Measurements from ENCODE around the gene LRFN3.

LRFN3 gene

DNA sequence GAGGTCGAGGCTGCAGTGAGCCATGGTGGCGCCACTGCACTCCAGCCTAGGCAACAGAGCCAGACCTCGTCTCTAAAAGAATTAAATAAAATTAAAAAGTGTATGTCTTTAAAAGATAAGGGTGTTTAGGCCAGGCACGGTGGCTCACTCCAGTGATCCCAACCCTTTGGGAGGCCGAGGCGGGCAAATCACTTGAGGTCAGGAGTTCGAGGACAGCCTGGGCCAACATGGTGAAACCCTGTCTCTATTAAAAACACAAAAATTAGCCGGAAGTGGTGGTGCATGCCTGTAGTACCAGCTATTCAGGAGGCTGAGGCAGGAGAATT lies 51.4 kb downstream of the LRFN3 start:
- Histone ChIP-seq H3K4me1 (ENCODE audit: control insufficient read depth, insufficient read depth, low read depth, low read length) (peaks cover 8% of the 10 kb centered on the region), H3K79me1 (replicated peaks; ENCODE audit: low read length, poor library complexity, severe bottlenecking) (no peaks in the 10 kb centered on the region), H2AFZ (ENCODE audit: low read depth, low read length) (no peak overlapping the region), H2BK12ac (ENCODE audit: low read length in 2 of 2) (no peak overlapping the region), H3K9me3 (ENCODE audit: control insufficient read depth, low read length) (peaks cover 3% of the 10 kb centered on the region), H4K91ac (ENCODE audit: low read length) (no peak overlapping the region), H3K27ac (ENCODE audit: low read length, poor library complexity, severe bottlenecking) (no peak overlapping the region), H3K27me3 (ENCODE audit: control insufficient read depth in 1 of 2, insufficient read depth in 1 of 2, low read length in 2 of 2) (peaks cover 45 to 55% of the 10 kb centered on the region in 2 experiments), H3K4ac (ENCODE audit: low read depth in 1 of 2, low read length in 2 of 2) (no peak overlapping the region), H3K14ac (ENCODE audit: low read length in 2 of 2) (no peak overlapping the region), H3K4me3 (ENCODE audit: insufficient read depth in 1 of 2, low read depth in 1 of 2, low read length in 2 of 2) (no peak overlapping the region), H2BK15ac (ENCODE audit: low read depth, poor library complexity, severe bottlenecking) (no peak overlapping the region), H4K8ac (ENCODE audit: low read length) (no peak overlapping the region), H3K36me3 (ENCODE audit: control insufficient read depth in 1 of 2, insufficient read depth in 2 of 2, low read depth in 1 of 2, low read length in 2 of 2) (no peaks in the 10 kb centered on the region), H2AK5ac (ENCODE audit: low read length, severe bottlenecking) (no peak overlapping the region), H3K4me2 (ENCODE audit: low read length, poor library complexity, severe bottlenecking) (peak overlapping the region; percentile 83), H3K9ac (ENCODE audit: low read length) (no peak overlapping the region), H3K23ac (ENCODE audit: low read length in 2 of 2) (no peak overlapping the region), H3K18ac (ENCODE audit: low read depth in 1 of 2, low read length in 2 of 2) (no peak overlapping the region), H2BK120ac (ENCODE audit: low read depth, low read length) (no peak overlapping the region), H2BK5ac (ENCODE audit: low read depth, low read length, poor library complexity, severe bottlenecking) (no peak overlapping the region)
- DNase-seq, result no peak
- WGBS, result 47% methylated on average over 6 of the region's 8 CpGs

DNA sequence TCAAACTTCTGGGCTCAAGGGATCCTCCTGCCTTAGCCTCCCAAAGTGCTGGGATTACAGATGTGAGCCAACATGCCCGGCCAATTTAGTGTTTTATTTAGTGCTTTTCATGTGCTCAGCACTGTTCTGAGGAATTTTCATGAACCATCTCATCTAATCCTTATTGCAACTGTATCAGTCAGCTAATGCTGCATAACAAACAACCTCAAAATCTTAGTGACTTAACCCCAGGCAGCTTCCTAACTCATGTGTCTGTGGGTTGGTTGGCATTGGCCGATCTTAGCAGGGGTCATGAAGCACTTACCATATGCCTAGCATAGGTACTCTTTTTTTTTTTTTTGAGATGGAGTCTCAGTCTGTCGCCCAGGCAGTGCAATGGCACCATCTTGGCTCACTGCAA lies 52.6 kb downstream of the LRFN3 start:
- H2AFZ ChIP-seq (ENCODE audit: low read depth, low read length), result no peak overlapping the region
- no peak overlapping the region for H2AK5ac ChIP-seq (ENCODE audit: low read length, severe bottlenecking)
- H3K4me2 ChIP-seq (ENCODE audit: low read length, poor library complexity, severe bottlenecking), result no peak overlapping the region
- no peak overlapping the region for H3K14ac ChIP-seq (ENCODE audit: low read length in 2 of 2)
- H2BK15ac ChIP-seq (ENCODE audit: low read depth, poor library complexity, severe bottlenecking), result no peak overlapping the region
- no peaks in the 10 kb centered on the region for H3K36me3 ChIP-seq (ENCODE audit: control insufficient read depth in 1 of 2, insufficient read depth in 2 of 2, low read depth in 1 of 2, low read length in 2 of 2)
- H2BK120ac ChIP-seq (ENCODE audit: low read depth, low read length), result no peak overlapping the region
- H3K79me1 ChIP-seq (replicated peaks; ENCODE audit: low read length, poor library complexity, severe bottlenecking), result no peaks in the 10 kb centered on the region
- DNase-seq, result no peak
- H3K18ac ChIP-seq (ENCODE audit: low read depth in 1 of 2, low read length in 2 of 2), result no peak overlapping the region
- no peak overlapping the region for H4K91ac ChIP-seq (ENCODE audit: low read length)
- peaks cover 8% of the 10 kb centered on the region for H3K4me1 ChIP-seq (ENCODE audit: control insufficient read depth, insufficient read depth, low read depth, low read length)
- H2BK5ac ChIP-seq (ENCODE audit: low read depth, low read length, poor library complexity, severe bottlenecking), result no peak overlapping the region
- H3K4me3 ChIP-seq (ENCODE audit: insufficient read depth in 1 of 2, low read depth in 1 of 2, low read length in 2 of 2), result no peak overlapping the region
- no peak overlapping the region for H2BK12ac ChIP-seq (ENCODE audit: low read length in 2 of 2)
- no peak overlapping the region for H3K4ac ChIP-seq (ENCODE audit: low read depth in 1 of 2, low read length in 2 of 2)
- peaks cover 40 to 48% of the 10 kb centered on the region in 2 experiments for H3K27me3 ChIP-seq (ENCODE audit: control insufficient read depth in 1 of 2, insufficient read depth in 1 of 2, low read length in 2 of 2)
- H4K8ac ChIP-seq (ENCODE audit: low read length), result no peak overlapping the region
- H3K9ac ChIP-seq (ENCODE audit: low read length), result no peak overlapping the region
- H3K27ac ChIP-seq (ENCODE audit: low read length, poor library complexity, severe bottlenecking), result no peak overlapping the region
- H3K9me3 ChIP-seq (ENCODE audit: control insufficient read depth, low read length), result peaks cover 3% of the 10 kb centered on the region
- no peak overlapping the region for H3K23ac ChIP-seq (ENCODE audit: low read length in 2 of 2)
- no CpG with 5 or more reads among the region's 3 CpGs for WGBS

DNA sequence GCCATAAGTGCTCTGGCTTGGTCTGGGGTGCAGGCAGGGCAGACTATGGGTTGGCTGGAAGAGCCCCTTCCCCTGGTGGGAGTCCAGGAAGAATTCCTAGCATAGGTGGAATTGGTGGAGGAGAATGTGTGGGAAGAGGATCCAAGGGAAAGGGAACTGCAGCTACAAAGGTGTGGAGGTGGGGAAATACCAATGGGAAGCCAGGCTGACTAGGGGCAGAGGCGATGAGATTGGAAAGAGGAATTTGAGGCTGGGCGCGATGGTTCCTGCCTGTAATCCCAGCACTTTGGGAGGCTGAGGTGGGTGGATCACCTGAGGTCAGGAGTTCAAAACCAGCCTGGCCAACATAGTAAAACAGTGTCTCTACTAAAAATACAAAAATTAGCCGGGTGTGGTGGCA lies 54.0 kb downstream of the LRFN3 start:
- Histone ChIP-seq H2BK12ac (ENCODE audit: low read length in 2 of 2) (no peak overlapping the region), H3K4me3 (ENCODE audit: insufficient read depth in 1 of 2, low read depth in 1 of 2, low read length in 2 of 2) (no peak overlapping the region), H2BK120ac (ENCODE audit: low read depth, low read length) (no peak overlapping the region), H3K14ac (ENCODE audit: low read length in 2 of 2) (no peak overlapping the region), H2BK5ac (ENCODE audit: low read depth, low read length, poor library complexity, severe bottlenecking) (no peak overlapping the region), H3K4me2 (ENCODE audit: low read length, poor library complexity, severe bottlenecking) (no peak overlapping the region), H3K4me1 (ENCODE audit: control insufficient read depth, insufficient read depth, low read depth, low read length) (peaks cover 10% of the 10 kb centered on the region), H3K23ac (ENCODE audit: low read length in 2 of 2) (no peak overlapping the region), H3K27ac (ENCODE audit: low read length, poor library complexity, severe bottlenecking) (no peak overlapping the region), H3K4ac (ENCODE audit: low read depth in 1 of 2, low read length in 2 of 2) (no peak overlapping the region), H4K8ac (ENCODE audit: low read length) (no peak overlapping the region), H2AFZ (ENCODE audit: low read depth, low read length) (no peak overlapping the region), H3K36me3 (ENCODE audit: control insufficient read depth in 1 of 2, insufficient read depth in 2 of 2, low read depth in 1 of 2, low read length in 2 of 2) (no peaks in the 10 kb centered on the region), H4K91ac (ENCODE audit: low read length) (no peak overlapping the region), H3K9me3 (ENCODE audit: control insufficient read depth, low read length) (peaks cover 3% of the 10 kb centered on the region), H3K9ac (ENCODE audit: low read length) (no peak overlapping the region), H2AK5ac (ENCODE audit: low read length, severe bottlenecking) (no peak overlapping the region), H3K18ac (ENCODE audit: low read depth in 1 of 2, low read length in 2 of 2) (no peak overlapping the region), H3K79me1 (replicated peaks; ENCODE audit: low read length, poor library complexity, severe bottlenecking) (peaks cover under 1% of the 10 kb centered on the region), H3K27me3 (ENCODE audit: control insufficient read depth in 1 of 2, insufficient read depth in 1 of 2, low read length in 2 of 2) (peaks cover 32 to 35% of the 10 kb centered on the region in 2 experiments), H2BK15ac (ENCODE audit: low read depth, poor library complexity, severe bottlenecking) (no peak overlapping the region)
- 87% methylated on average over 4 of the region's 4 CpGs for WGBS
- DNase-seq, result no peak

DNA sequence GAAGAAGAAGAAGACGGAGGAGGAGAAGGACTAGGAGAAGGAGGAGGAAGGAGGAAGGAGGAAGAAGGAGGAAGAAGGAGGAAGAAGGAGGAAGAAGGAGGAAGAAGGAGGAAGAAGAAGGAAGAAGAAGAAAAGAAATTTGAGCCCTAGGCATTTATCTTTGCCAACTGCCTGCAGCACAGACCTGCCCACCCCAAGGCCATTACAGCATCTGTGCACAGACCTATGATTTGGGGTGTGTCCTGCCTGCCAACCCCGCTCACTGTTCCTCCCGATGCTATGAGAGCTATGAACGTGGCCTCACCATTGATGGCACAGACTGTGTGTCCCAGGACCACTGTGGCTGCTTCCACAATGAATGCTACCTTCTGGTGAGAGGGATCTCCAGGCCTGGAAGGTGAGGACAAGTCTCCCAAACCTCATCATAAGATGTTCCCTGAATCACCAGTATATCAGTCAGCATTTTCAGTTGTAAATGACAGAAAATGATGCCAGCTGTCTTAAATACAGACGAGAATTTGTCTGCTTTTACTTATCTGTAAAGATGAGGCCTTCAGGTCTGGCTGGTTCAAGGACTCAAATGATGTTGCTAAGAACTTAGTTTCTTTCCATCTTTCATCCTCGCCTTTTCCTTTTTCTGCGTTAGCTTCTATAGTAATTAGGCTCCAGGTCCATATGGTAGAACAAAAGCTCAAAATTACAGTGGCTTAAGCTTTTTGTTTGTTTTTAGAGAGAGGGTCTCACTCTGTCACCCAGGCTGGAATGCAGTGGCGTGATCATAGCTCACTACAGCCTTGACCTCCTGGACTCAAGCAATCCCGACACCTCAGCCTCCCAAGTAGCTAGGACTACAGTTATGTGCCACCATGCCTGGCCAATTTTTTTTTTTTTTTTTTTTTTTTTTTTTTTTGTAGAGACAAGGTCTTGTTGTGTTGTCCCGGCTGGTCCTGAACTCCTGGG lies 54.9 kb downstream of the LRFN3 start:
- H3K14ac ChIP-seq (ENCODE audit: low read length in 2 of 2), result no peak overlapping the region
- 86% methylated on average over 6 of the region's 10 CpGs for WGBS
- H2AK5ac ChIP-seq (ENCODE audit: low read length, severe bottlenecking), result no peak overlapping the region
- no peak overlapping the region for H3K18ac ChIP-seq (ENCODE audit: low read depth in 1 of 2, low read length in 2 of 2)
- no peak overlapping the region for H3K27ac ChIP-seq (ENCODE audit: low read length, poor library complexity, severe bottlenecking)
- H2BK120ac ChIP-seq (ENCODE audit: low read depth, low read length), result no peak overlapping the region
- peaks cover 23 to 26% of the 10 kb centered on the region in 2 experiments for H3K27me3 ChIP-seq (ENCODE audit: control insufficient read depth in 1 of 2, insufficient read depth in 1 of 2, low read length in 2 of 2)
- H4K8ac ChIP-seq (ENCODE audit: low read length), result no peak overlapping the region
- H2AFZ ChIP-seq (ENCODE audit: low read depth, low read length), result no peak overlapping the region
- peaks cover 19% of the 10 kb centered on the region for H3K4me1 ChIP-seq (ENCODE audit: control insufficient read depth, insufficient read depth, low read depth, low read length)
- no peak overlapping the region for H3K9ac ChIP-seq (ENCODE audit: low read length)
- no peak overlapping the region for H3K4ac ChIP-seq (ENCODE audit: low read depth in 1 of 2, low read length in 2 of 2)
- H4K91ac ChIP-seq (ENCODE audit: low read length), result no peak overlapping the region
- DNase-seq, result no peak
- no peak overlapping the region for H3K23ac ChIP-seq (ENCODE audit: low read length in 2 of 2)
- peaks cover 3% of the 10 kb centered on the region for H3K9me3 ChIP-seq (ENCODE audit: control insufficient read depth, low read length)
- H3K79me1 ChIP-seq (replicated peaks; ENCODE audit: low read length, poor library complexity, severe bottlenecking), result peaks cover 10% of the 10 kb centered on the region
- H2BK5ac ChIP-seq (ENCODE audit: low read depth, low read length, poor library complexity, severe bottlenecking), result no peak overlapping the region
- no peak overlapping the region for H2BK15ac ChIP-seq (ENCODE audit: low read depth, poor library complexity, severe bottlenecking)
- no peak overlapping the region for H3K4me3 ChIP-seq (ENCODE audit: insufficient read depth in 1 of 2, low read depth in 1 of 2, low read length in 2 of 2)
- no peak overlapping the region for H2BK12ac ChIP-seq (ENCODE audit: low read length in 2 of 2)
- no peaks in the 10 kb centered on the region for H3K36me3 ChIP-seq (ENCODE audit: control insufficient read depth in 1 of 2, insufficient read depth in 2 of 2, low read depth in 1 of 2, low read length in 2 of 2)
- H3K4me2 ChIP-seq (ENCODE audit: low read length, poor library complexity, severe bottlenecking), result no peak overlapping the region
